NCI-H2029 treated with DMSO at 0.1 percent for 48 hours (cell line): ENCODE results near the gene CMTM2.
"Not testable (repeated sequence)": the region's sequence is repeated elsewhere in the genome, so short reads cannot be mapped to it uniquely, and the experiment has no call there.

Experiments used
- DNase-seq: peaks from one replicate; lab custom pipeline; 2025; lab: John Stamatoyannopoulos, UW

CMTM2 gene

GRCh38 chr16:66605979-66606751 is 26.9 kb downstream of the CMTM2 start:
- no peak for DNase-seq

- DNase-seq = peak; percentile 5
Observed at GRCh38 chr16:66608241-66609138, 29.2 kb downstream of the CMTM2 start.

GRCh38 chr16:66609139-66609510 is 29.9 kb downstream of the CMTM2 start:
- no peak for DNase-seq

GRCh38 chr16:66610111-66610820 is 31.0 kb downstream of the CMTM2 start:
- no peak for DNase-seq

GRCh38 chr16:66611911-66612310 is 32.6 kb downstream of the CMTM2 start:
- not testable (repeated sequence) for DNase-seq

GRCh38 chr16:66612422-66612821 is 33.2 kb downstream of the CMTM2 start:
- no peak for DNase-seq

- DNase-seq = no peak
Observed at GRCh38 chr16:66614161-66614802, 35.0 kb downstream of the CMTM2 start.

GRCh38 chr16:66616169-66616568 is 36.9 kb downstream of the CMTM2 start:
- no peak for DNase-seq

GRCh38 chr16:66616592-66616991 is 37.3 kb downstream of the CMTM2 start:
- DNase-seq = no peak

GRCh38 chr16:66617010-66617434 is 37.8 kb downstream of the CMTM2 start:
- DNase-seq = no peak

GRCh38 chr16:66617728-66618127 is 38.5 kb downstream of the CMTM2 start:
- DNase-seq = no peak

GRCh38 chr16:66618588-66619375 is 39.5 kb downstream of the CMTM2 start:
- no peak for DNase-seq

- no peak for DNase-seq
Observed at GRCh38 chr16:66619534-66620428, 40.5 kb downstream of the CMTM2 start.

GRCh38 chr16:66620429-66620795 is 41.1 kb downstream of the CMTM2 start:
- no peak for DNase-seq

- no peak for DNase-seq
Observed at GRCh38 chr16:66621973-66622372, 42.7 kb downstream of the CMTM2 start.

GRCh38 chr16:66622863-66623262 is 43.6 kb downstream of the CMTM2 start:
- peak; percentile 15 for DNase-seq

- DNase-seq = no peak
Observed at GRCh38 chr16:66623755-66624154, 44.5 kb downstream of the CMTM2 start.

- not testable (repeated sequence) for DNase-seq
Observed at GRCh38 chr16:66627611-66628378, 48.5 kb downstream of the CMTM2 start.

GRCh38 chr16:66629856-66630255 is 50.6 kb downstream of the CMTM2 start:
- no peak for DNase-seq
